Measurements from ENCODE around the gene NOL3. TPM values are rescaled to one million over a fixed set of nuclear protein-coding genes. Genes with fewer than 3 reads are reported as not detected.

Gene NOL3
- total and polyA plus RNA-seq, 4 donors: 25.3 to 51.9 (median 41.2) TPM

DNA sequence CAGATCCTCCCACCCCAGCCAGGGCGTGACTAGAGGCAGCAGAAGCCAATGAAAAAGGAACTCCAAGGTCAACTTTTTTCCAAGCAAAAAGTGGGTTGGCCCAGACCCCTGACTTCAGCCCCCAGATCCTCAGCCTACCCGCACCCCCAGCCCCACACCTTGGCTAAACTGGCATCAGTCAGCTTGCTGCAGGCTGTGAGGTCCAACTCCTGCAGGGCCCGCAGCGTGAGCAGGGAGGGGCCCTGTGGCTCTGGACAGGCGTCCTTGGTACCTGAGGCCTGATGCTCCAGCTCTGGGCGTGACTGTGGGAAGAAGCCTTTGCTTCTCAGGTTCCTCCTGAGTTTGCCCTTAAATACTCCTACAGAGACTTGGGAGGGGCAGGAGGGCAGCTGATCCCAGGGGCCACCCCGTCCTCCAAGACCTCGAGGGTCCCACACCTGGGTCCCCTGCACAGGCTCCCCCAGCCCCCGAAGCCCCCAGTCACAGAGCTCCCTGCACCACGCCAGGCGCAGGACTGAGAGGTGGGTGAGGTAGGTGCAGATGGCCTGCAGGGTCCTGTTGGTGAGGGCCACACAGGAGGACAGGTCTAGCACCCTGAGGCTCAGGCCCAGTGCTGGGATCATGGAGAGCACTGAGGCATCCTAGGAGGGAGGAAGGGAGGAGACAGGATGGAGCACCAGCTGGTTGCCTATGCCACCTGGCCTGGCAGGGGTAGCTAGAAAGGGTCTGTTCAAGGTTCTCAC, 38.0 kb downstream of the NOL3 start:
- Histone ChIP-seq H3K4me1 (ENCODE audit: control insufficient read depth in 5 of 5, insufficient read depth in 5 of 5, low read length in 5 of 5) (peaks cover 0 to 7% (median 0%) of the 10 kb centered on the region in 5 donors), H3K27me3 (ENCODE audit: control insufficient read depth in 3 of 3, insufficient read depth in 3 of 3, low read length in 2 of 3) (no peaks in the 10 kb centered on the region), H3K4me3 (no peak overlapping the region), H3K9me3 (ENCODE audit: control insufficient read depth in 4 of 4, insufficient read depth in 3 of 4, low read length in 3 of 4) (no peaks in the 10 kb centered on the region), H3K9ac (ENCODE audit: insufficient read depth in 1 of 2, low read length in 2 of 2) (no peak overlapping the region), H3K36me3 (ENCODE audit: control insufficient read depth in 4 of 4, insufficient read depth in 4 of 4, low read length in 4 of 4) (peaks cover 3 to 12% (median 3%) of the 10 kb centered on the region in 4 donors), H3K27ac (ENCODE audit: low read depth in 1 of 2, low read length in 1 of 2) (no peak overlapping the region)
- ATAC-seq (ENCODE audit: insufficient read depth, low FRiP score) (no peak), DNase-seq (no peak)
- TF ChIP-seq, protein P1, sequence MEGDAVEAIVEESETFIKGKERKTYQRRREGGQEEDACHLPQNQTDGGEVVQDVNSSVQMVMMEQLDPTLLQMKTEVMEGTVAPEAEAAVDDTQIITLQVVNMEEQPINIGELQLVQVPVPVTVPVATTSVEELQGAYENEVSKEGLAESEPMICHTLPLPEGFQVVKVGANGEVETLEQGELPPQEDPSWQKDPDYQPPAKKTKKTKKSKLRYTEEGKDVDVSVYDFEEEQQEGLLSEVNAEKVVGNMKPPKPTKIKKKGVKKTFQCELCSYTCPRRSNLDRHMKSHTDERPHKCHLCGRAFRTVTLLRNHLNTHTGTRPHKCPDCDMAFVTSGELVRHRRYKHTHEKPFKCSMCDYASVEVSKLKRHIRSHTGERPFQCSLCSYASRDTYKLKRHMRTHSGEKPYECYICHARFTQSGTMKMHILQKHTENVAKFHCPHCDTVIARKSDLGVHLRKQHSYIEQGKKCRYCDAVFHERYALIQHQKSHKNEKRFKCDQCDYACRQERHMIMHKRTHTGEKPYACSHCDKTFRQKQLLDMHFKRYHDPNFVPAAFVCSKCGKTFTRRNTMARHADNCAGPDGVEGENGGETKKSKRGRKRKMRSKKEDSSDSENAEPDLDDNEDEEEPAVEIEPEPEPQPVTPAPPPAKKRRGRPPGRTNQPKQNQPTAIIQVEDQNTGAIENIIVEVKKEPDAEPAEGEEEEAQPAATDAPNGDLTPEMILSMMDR (IDR thresholded peaks at IDR 0.05; ENCODE audit: control extremely low read depth, extremely low read depth): no peak
- 95 to 96% methylated on average over 11 of the region's 11 CpGs for whole genome bisulfite sequencing, 2 donors

DNA sequence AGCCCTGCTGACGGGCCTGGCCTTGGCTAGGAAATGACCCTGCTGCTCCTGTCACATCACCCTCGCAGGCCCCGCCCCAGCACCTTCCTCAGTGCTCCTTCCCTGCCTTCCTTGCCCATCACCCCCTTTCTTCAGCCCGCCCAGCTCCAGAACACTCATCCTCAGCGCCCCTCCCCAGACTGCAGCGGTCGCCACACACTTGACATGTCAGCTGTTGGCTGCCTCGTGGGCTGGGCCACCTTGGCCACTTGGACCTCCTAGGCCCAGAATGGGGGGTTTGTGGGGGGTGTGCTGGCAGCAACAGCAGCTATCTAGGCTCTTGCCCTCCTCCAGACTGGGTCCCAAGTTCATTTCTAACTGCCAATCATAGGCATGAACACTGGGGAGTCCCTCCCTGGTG, 39.2 kb downstream of the NOL3 start:
- Histone ChIP-seq H3K36me3 (ENCODE audit: control insufficient read depth in 4 of 4, insufficient read depth in 4 of 4, low read length in 4 of 4) (peaks cover 0 to 4% (median 2%) of the 10 kb centered on the region in 4 donors), H3K9ac (ENCODE audit: insufficient read depth in 1 of 2, low read length in 2 of 2) (no peak overlapping the region), H3K27me3 (ENCODE audit: control insufficient read depth in 3 of 3, insufficient read depth in 3 of 3, low read length in 2 of 3) (no peaks in the 10 kb centered on the region), H3K4me1 (ENCODE audit: control insufficient read depth in 5 of 5, insufficient read depth in 5 of 5, low read length in 5 of 5) (peaks cover 0 to 7% (median 0%) of the 10 kb centered on the region in 5 donors), H3K9me3 (ENCODE audit: control insufficient read depth in 4 of 4, insufficient read depth in 3 of 4, low read length in 3 of 4) (no peaks in the 10 kb centered on the region), H3K4me3 (no peak overlapping the region), H3K27ac (ENCODE audit: low read depth in 1 of 2, low read length in 1 of 2) (no peak overlapping the region)
- ATAC-seq (ENCODE audit: insufficient read depth, low FRiP score): no peak
- WGBS, 2 donors: 88 to 90% methylated on average over 8 of the region's 8 CpGs
- DNase-seq: no peak
- TF ChIP-seq, protein P1 (IDR thresholded peaks at IDR 0.05; ENCODE audit: control extremely low read depth, extremely low read depth): no peak

DNA sequence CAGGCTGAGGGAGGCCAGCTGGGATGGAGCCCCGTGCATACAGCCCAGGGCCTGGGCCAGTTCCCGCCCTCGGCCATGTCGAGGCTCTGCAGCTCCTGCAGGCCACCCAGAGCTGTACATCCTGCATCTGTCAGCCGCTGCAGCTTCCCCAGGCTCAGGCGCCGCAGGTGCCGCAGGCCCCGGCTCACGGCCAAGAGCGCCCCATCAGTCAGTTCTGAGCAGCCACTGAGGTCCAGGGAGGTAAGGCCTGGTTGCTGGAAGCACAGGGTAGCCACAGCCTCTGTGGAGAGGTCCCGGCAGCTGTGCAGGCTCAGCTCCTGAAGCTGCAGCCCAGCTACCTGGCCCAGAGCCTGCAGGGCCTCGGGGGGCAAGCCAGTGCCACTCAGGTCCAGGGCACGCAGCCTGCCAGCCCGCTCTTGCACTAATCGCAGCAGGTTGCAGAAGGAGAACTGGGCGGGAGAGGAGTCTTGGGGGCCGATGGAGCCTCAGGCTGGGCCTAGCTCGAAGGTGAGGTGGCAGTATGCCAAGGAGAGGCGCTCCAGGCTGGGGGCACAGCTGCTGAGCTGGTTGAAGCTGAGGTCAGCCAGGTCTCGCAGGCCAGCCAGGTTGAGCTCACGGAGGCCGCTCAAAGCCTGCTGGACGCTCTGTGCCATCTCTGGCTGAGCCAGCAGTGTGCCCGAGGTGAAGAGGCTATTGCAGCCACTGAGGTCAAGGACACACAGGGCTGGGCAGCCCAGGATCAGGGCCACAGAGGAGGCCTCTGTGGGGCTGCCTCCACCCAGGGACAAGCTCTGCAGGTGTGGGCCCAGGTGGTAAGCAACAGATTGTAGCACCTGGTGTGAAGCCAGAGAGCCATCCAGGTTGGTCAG, 40.0 kb downstream of the NOL3 start:
- TF ChIP-seq, protein P1 (IDR thresholded peaks at IDR 0.05; ENCODE audit: control extremely low read depth, extremely low read depth): no peak
- H3K27me3 ChIP-seq (ENCODE audit: control insufficient read depth in 3 of 3, insufficient read depth in 3 of 3, low read length in 2 of 3): no peaks in the 10 kb centered on the region
- ATAC-seq (ENCODE audit: insufficient read depth, low FRiP score): no peak
- H3K27ac ChIP-seq (ENCODE audit: low read depth in 1 of 2, low read length in 1 of 2): no peak overlapping the region
- no peak for DNase-seq
- H3K9me3 ChIP-seq (ENCODE audit: control insufficient read depth in 4 of 4, insufficient read depth in 3 of 4, low read length in 3 of 4): no peaks in the 10 kb centered on the region
- H3K9ac ChIP-seq (ENCODE audit: insufficient read depth in 1 of 2, low read length in 2 of 2): no peak overlapping the region
- H3K4me1 ChIP-seq (ENCODE audit: control insufficient read depth in 5 of 5, insufficient read depth in 5 of 5, low read length in 5 of 5): peaks cover 0 to 7% (median 0%) of the 10 kb centered on the region in 5 donors
- no peak overlapping the region for H3K4me3 ChIP-seq
- H3K36me3 ChIP-seq (ENCODE audit: control insufficient read depth in 4 of 4, insufficient read depth in 4 of 4, low read length in 4 of 4): peaks cover 0 to 4% (median 2%) of the 10 kb centered on the region in 4 donors
- WGBS, 2 donors: 90 to 94% methylated on average over 25 of the region's 25 CpGs

Data from lung (tissue), 12 donors.